WTC11 (cell line): ENCODE measurements around the gene SMAD5.

ENCODE experiments used
- AFF4 ChIP-seq: sonication (generic); formaldehyde crosslinking; IDR thresholded peaks from 2 replicates; pipeline ENCODE4 v1.8.1; 2023; ENCODE audit warnings: mild to moderate bottlenecking, missing genetic modification reagents, borderline replicate concordance
- ATF2 ChIP-seq: sonication (generic); formaldehyde crosslinking; IDR thresholded peaks from 2 replicates; pipeline ENCODE4 v1.8.1; 2022; ENCODE audit warnings: low read depth, missing genetic modification reagents, borderline replicate concordance
- CTCF ChIP-seq: fragments of 200-600 bp; IDR thresholded peaks from 2 replicates; pipeline ENCODE4 v1.8.0; 2022; ENCODE audit warnings: antibody characterized with exemption
- ESRRA ChIP-seq: sonication (generic); formaldehyde crosslinking; IDR thresholded peaks from 2 replicates; pipeline ENCODE4 v1.8.1; 2022; ENCODE audit warnings: mild to moderate bottlenecking, missing genetic modification reagents, borderline replicate concordance
- MXD4 ChIP-seq: fragments of 250-450 bp; sonication (Bioruptor Pico); IDR thresholded peaks from 2 replicates; pipeline ENCODE4 v1.8.0; 2021; ENCODE audit warnings: mild to moderate bottlenecking, moderate library complexity, borderline replicate concordance
- USF2 ChIP-seq: sonication (generic); formaldehyde crosslinking; IDR thresholded peaks from 2 replicates; pipeline ENCODE4 v1.8.1; 2023; ENCODE audit warnings: mild to moderate bottlenecking, missing genetic modification reagents, moderate library complexity
- ZNF121 ChIP-seq: sonication (generic); formaldehyde crosslinking; IDR thresholded peaks from 2 replicates; pipeline ENCODE4 v1.8.0; 2023; ENCODE audit warnings: missing genetic modification reagents
- TF ChIP-seq, protein P1 (sequence below): fragments of 250-450 bp; sonication (Bioruptor Pico); IDR thresholded peaks from 2 replicates; pipeline ENCODE4 v1.9.0; 2021; ENCODE audit warnings: mild to moderate bottlenecking, borderline replicate concordance
- TF ChIP-seq, protein P2 (sequence below): sonication (generic); formaldehyde crosslinking; IDR thresholded peaks from 2 replicates; pipeline ENCODE4 v1.8.1; 2023; ENCODE audit warnings: mild to moderate bottlenecking, missing genetic modification reagents
- TF ChIP-seq, protein P3 (sequence below): sonication (generic); formaldehyde crosslinking; IDR thresholded peaks from 2 replicates; pipeline ENCODE4 v1.8.0; 2022; ENCODE audit warnings: mild to moderate bottlenecking, missing genetic modification reagents

GRCh38 chr5:136199408-136199807, 66.8 kb downstream of the SMAD5 start:
- TF ChIP-seq, protein P1, sequence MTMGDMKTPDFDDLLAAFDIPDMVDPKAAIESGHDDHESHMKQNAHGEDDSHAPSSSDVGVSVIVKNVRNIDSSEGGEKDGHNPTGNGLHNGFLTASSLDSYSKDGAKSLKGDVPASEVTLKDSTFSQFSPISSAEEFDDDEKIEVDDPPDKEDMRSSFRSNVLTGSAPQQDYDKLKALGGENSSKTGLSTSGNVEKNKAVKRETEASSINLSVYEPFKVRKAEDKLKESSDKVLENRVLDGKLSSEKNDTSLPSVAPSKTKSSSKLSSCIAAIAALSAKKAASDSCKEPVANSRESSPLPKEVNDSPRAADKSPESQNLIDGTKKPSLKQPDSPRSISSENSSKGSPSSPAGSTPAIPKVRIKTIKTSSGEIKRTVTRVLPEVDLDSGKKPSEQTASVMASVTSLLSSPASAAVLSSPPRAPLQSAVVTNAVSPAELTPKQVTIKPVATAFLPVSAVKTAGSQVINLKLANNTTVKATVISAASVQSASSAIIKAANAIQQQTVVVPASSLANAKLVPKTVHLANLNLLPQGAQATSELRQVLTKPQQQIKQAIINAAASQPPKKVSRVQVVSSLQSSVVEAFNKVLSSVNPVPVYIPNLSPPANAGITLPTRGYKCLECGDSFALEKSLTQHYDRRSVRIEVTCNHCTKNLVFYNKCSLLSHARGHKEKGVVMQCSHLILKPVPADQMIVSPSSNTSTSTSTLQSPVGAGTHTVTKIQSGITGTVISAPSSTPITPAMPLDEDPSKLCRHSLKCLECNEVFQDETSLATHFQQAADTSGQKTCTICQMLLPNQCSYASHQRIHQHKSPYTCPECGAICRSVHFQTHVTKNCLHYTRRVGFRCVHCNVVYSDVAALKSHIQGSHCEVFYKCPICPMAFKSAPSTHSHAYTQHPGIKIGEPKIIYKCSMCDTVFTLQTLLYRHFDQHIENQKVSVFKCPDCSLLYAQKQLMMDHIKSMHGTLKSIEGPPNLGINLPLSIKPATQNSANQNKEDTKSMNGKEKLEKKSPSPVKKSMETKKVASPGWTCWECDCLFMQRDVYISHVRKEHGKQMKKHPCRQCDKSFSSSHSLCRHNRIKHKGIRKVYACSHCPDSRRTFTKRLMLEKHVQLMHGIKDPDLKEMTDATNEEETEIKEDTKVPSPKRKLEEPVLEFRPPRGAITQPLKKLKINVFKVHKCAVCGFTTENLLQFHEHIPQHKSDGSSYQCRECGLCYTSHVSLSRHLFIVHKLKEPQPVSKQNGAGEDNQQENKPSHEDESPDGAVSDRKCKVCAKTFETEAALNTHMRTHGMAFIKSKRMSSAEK (CRISPR knock-in tag): no peak
- no peak for TF ChIP-seq CTCF
- TF ChIP-seq MXD4: no peak
- TF ChIP-seq, protein P2, sequence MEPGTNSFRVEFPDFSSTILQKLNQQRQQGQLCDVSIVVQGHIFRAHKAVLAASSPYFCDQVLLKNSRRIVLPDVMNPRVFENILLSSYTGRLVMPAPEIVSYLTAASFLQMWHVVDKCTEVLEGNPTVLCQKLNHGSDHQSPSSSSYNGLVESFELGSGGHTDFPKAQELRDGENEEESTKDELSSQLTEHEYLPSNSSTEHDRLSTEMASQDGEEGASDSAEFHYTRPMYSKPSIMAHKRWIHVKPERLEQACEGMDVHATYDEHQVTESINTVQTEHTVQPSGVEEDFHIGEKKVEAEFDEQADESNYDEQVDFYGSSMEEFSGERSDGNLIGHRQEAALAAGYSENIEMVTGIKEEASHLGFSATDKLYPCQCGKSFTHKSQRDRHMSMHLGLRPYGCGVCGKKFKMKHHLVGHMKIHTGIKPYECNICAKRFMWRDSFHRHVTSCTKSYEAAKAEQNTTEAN (CRISPR knock-in tag): no peak
- TF ChIP-seq AFF4 (CRISPR knock-in tag): no peak
- TF ChIP-seq, protein P3, sequence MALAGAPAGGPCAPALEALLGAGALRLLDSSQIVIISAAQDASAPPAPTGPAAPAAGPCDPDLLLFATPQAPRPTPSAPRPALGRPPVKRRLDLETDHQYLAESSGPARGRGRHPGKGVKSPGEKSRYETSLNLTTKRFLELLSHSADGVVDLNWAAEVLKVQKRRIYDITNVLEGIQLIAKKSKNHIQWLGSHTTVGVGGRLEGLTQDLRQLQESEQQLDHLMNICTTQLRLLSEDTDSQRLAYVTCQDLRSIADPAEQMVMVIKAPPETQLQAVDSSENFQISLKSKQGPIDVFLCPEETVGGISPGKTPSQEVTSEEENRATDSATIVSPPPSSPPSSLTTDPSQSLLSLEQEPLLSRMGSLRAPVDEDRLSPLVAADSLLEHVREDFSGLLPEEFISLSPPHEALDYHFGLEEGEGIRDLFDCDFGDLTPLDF (CRISPR knock-in tag): no peak
- TF ChIP-seq ATF2: no peak
- no peak for TF ChIP-seq USF2 (CRISPR knock-in tag)
- no peak for TF ChIP-seq ESRRA (CRISPR knock-in tag)
- TF ChIP-seq ZNF121 (CRISPR knock-in tag): no peak
